Mammary epithelial cell (primary cell): Measurements from ENCODE around the gene OR10D3.

ENCODE experiments used
- EZH2 ChIP-seq: IDR thresholded peaks from 2 replicates; pipeline ENCODE4 v1.6.1; 2012; ENCODE audit warnings: low read length, inconsistent platforms, borderline replicate concordance
- TF ChIP-seq, protein P1 (sequence below), 2 donors: IDR thresholded peaks in 1 of 2; conservative IDR thresholded peaks in 1 of 2; 2 replicates each; pipeline ENCODE4 v1.5.1; 2011 to 2012; ENCODE audit warnings: inconsistent platforms in 2 of 2, low read length in 2 of 2, mild to moderate bottlenecking in 2 of 2, control low read depth in 1 of 2, low read depth in 1 of 2; ENCODE audit not compliant: insufficient read depth in 1 of 2; ENCODE audit errors: extremely low read depth in 1 of 2

DNA sequence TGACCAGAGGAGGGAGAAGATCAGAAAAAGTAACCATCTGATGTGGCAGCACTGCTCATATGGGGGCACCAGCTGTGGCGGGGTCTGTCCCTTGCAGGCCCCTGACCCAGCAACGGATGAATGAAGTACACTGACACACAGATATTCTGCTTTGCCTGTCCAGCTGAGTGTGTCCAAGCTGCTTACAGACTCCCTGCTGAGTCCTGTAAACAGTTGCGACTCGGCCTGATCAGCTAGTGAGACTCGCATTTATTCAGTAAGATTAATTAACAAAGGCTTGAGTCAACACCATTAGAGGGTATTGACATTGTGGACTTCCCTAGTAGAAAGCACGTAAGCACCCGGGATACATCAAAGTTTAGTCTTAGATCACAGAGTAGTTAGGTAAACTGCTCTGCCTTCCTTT, 15.3 kb upstream of the OR10D3 start:
- TF ChIP-seq, protein P1, sequence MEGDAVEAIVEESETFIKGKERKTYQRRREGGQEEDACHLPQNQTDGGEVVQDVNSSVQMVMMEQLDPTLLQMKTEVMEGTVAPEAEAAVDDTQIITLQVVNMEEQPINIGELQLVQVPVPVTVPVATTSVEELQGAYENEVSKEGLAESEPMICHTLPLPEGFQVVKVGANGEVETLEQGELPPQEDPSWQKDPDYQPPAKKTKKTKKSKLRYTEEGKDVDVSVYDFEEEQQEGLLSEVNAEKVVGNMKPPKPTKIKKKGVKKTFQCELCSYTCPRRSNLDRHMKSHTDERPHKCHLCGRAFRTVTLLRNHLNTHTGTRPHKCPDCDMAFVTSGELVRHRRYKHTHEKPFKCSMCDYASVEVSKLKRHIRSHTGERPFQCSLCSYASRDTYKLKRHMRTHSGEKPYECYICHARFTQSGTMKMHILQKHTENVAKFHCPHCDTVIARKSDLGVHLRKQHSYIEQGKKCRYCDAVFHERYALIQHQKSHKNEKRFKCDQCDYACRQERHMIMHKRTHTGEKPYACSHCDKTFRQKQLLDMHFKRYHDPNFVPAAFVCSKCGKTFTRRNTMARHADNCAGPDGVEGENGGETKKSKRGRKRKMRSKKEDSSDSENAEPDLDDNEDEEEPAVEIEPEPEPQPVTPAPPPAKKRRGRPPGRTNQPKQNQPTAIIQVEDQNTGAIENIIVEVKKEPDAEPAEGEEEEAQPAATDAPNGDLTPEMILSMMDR (conservative IDR thresholded peaks at IDR 0.05 in 1 of 2, IDR thresholded peaks at IDR 0.05 in 1 of 2; ENCODE audit: extremely low read depth in 1 of 2, insufficient read depth in 1 of 2, low read depth in 1 of 2, low read length in 2 of 2), result no peak
- no peak for TF ChIP-seq EZH2
